IMR-90 (cell line): Measurements from ENCODE around the gene AKNA. TPM values are rescaled to one million over a fixed set of nuclear protein-coding genes. Genes with fewer than 3 reads are reported as not detected.

ENCODE experiments used
- ATAC-seq: fragments of 200-7000 bp; cut with Tn5 transposase; 2 replicates; pipeline ENCODE4 v1.9.1; 2020; ENCODE audit warnings: low read depth, mild to moderate bottlenecking, moderate library complexity
- BruUV-seq: library from RNA; stranded (reverse); fragments of 400-500 nt; replicated peaks from 2 replicates; lab custom pipeline; 2021; lab: Mats Ljungman, UMichigan
- CTCF ChIA-PET: fragments of 300-600 bp; formaldehyde crosslinking; extraction: SDS; loops from one replicate; lab custom pipeline; 2021; ENCODE audit warnings: antibody characterized with exemption; lab: Yijun Ruan, JAX
- POLR2A ChIA-PET: fragments of 300-600 bp; sonication (Branson Sonifier 250); formaldehyde crosslinking; loops from one replicate; lab custom pipeline; 2022; ENCODE audit warnings: antibody characterized with exemption; ENCODE audit not compliant: unreplicated experiment; lab: Charles Lee
- DNase-seq: peaks from one replicate; pipeline ENCODE4 v3.0.0; 2013
- H2AFZ ChIP-seq: replicated peaks from 2 replicates; pipeline ENCODE3; 2013; ENCODE audit warnings: low read length, mild to moderate bottlenecking; ENCODE audit not compliant: poor library complexity
- H2AK5ac ChIP-seq: 2 replicates; pipeline ENCODE4 v1.6.1; 2013; ENCODE audit warnings: low read depth, low read length, inconsistent platforms
- H2AK9ac ChIP-seq: replicated peaks from 2 replicates; pipeline ENCODE3; 2013; ENCODE audit warnings: mild to moderate bottlenecking, low read depth, low read length, moderate library complexity; ENCODE audit not compliant: poor library complexity
- H2BK120ac ChIP-seq: 2 replicates; pipeline ENCODE4 v1.6.1; 2013; ENCODE audit warnings: low read depth, low read length, inconsistent platforms
- H2BK15ac ChIP-seq: 3 replicates; pipeline ENCODE4 v1.6.1; 2013; ENCODE audit warnings: low read depth, low read length, inconsistent platforms
- H2BK20ac ChIP-seq: 2 replicates; pipeline ENCODE4 v1.6.1; 2013; ENCODE audit warnings: low read depth, mild to moderate bottlenecking, inconsistent platforms, low read length, moderate library complexity
- H2BK5ac ChIP-seq: 2 replicates; pipeline ENCODE4 v1.6.1; 2013; ENCODE audit warnings: mild to moderate bottlenecking, low read depth, low read length, inconsistent platforms; ENCODE audit not compliant: poor library complexity, severe bottlenecking
- H3K14ac ChIP-seq: replicated peaks from 2 replicates; pipeline ENCODE4 v1.6.1; 2013; ENCODE audit warnings: low read depth, low read length, inconsistent platforms
- H3K18ac ChIP-seq: 2 replicates; pipeline ENCODE4 v1.6.1; 2013; ENCODE audit warnings: low read depth, low read length, control low read depth
- H3K23ac ChIP-seq: 2 replicates; pipeline ENCODE4 v1.6.1; 2013; ENCODE audit warnings: low read depth, low read length, inconsistent platforms
- H3K27ac ChIP-seq: 2 replicates; pipeline ENCODE4 v1.5.1; 2013; ENCODE audit warnings: mild to moderate bottlenecking, control low read depth, low read length; ENCODE audit not compliant: insufficient read depth
- H3K27me3 ChIP-seq: 2 replicates; pipeline ENCODE4 v1.6.1; 2013; ENCODE audit warnings: low read length; ENCODE audit not compliant: control insufficient read depth, insufficient read depth
- H3K36me3 ChIP-seq: 2 replicates; pipeline ENCODE4 v1.6.1; 2013; ENCODE audit warnings: low read length, mixed read lengths; ENCODE audit not compliant: control insufficient read depth, insufficient read depth
- H3K4ac ChIP-seq: 2 replicates; pipeline ENCODE4 v1.6.1; 2013; ENCODE audit warnings: low read depth, low read length, inconsistent platforms
- H3K4me1 ChIP-seq: 2 replicates; pipeline ENCODE4 v1.6.1; 2013; ENCODE audit warnings: low read length, mixed read lengths; ENCODE audit not compliant: control insufficient read depth, insufficient read depth
- H3K4me2 ChIP-seq: 2 replicates; pipeline ENCODE4 v1.6.1; 2013; ENCODE audit warnings: low read depth, mild to moderate bottlenecking, control low read depth, low read length, moderate library complexity
- H3K4me3 ChIP-seq: 2 replicates; pipeline ENCODE4 v1.5.1; 2013; ENCODE audit warnings: low read depth, mild to moderate bottlenecking, control low read depth, low read length, moderate library complexity; ENCODE audit not compliant: insufficient read depth
- H3K56ac ChIP-seq: 2 replicates; pipeline ENCODE4 v1.6.1; 2013; ENCODE audit warnings: low read length, inconsistent platforms; ENCODE audit not compliant: insufficient read depth; ENCODE audit errors: extremely low read depth
- H3K79me1 ChIP-seq, 2 experiments: 2 replicates each; pipeline ENCODE4 v1.6.1; 2013; ENCODE audit warnings: low read length in 2 of 2, inconsistent platforms in 1 of 2, low read depth in 1 of 2
- H3K9ac ChIP-seq: 2 replicates; pipeline ENCODE4 v1.6.1; 2013; ENCODE audit warnings: low read depth, low read length, control low read depth
- H3K9me1 ChIP-seq: 2 replicates; pipeline ENCODE4 v1.6.1; 2013; ENCODE audit warnings: low read length, inconsistent platforms; ENCODE audit not compliant: insufficient read depth
- H3K9me3 ChIP-seq: 2 replicates; pipeline ENCODE4 v1.6.1; 2013; ENCODE audit warnings: low read length; ENCODE audit not compliant: control insufficient read depth, insufficient read depth
- H4K20me1 ChIP-seq: 2 replicates; pipeline ENCODE4 v1.6.1; 2013; ENCODE audit warnings: low read length, inconsistent platforms; ENCODE audit not compliant: insufficient read depth
- H4K5ac ChIP-seq: 2 replicates; pipeline ENCODE4 v1.6.1; 2013; ENCODE audit warnings: mild to moderate bottlenecking, low read depth, low read length, control low read depth
- H4K8ac ChIP-seq, 2 experiments: 2 replicates each; pipeline ENCODE4 v1.6.1; 2013; ENCODE audit warnings: low read depth in 2 of 2, low read length in 2 of 2, control low read depth in 1 of 2, inconsistent platforms in 1 of 2
- H4K91ac ChIP-seq: 2 replicates; pipeline ENCODE4 v1.6.1; 2013; ENCODE audit warnings: low read depth, low read length, inconsistent platforms; ENCODE audit not compliant: insufficient read depth
- CEBPB ChIP-seq: IDR thresholded peaks from 2 replicates; pipeline ENCODE4 v1.6.1; 2012; ENCODE audit warnings: low read depth, low read length, improper control_type of control experiment
- CHD1 ChIP-seq: IDR thresholded peaks from 2 replicates; pipeline ENCODE4 v1.6.1; 2012; ENCODE audit warnings: low read depth, low read length, improper control_type of control experiment
- FOS ChIP-seq: fragments of 150-350 bp; IDR thresholded peaks from 2 replicates; pipeline ENCODE4 v1.6.1; 2016; ENCODE audit warnings: low read depth, low read length
- MAFK ChIP-seq: IDR thresholded peaks from 2 replicates; pipeline ENCODE4 v1.6.1; 2012; ENCODE audit warnings: low read depth, low read length, improper control_type of control experiment
- MAZ ChIP-seq: IDR thresholded peaks from 2 replicates; pipeline ENCODE4 v1.6.1; 2012; ENCODE audit warnings: low read depth, mild to moderate bottlenecking, low read length, improper control_type of control experiment, moderate library complexity, borderline replicate concordance
- MXI1 ChIP-seq: IDR thresholded peaks from 2 replicates; pipeline ENCODE4 v1.6.1; 2012; ENCODE audit warnings: low read depth, mild to moderate bottlenecking, low read length, moderate library complexity, borderline replicate concordance
- POLR2A ChIP-seq: IDR thresholded peaks from 2 replicates; pipeline ENCODE4 v1.6.1; 2012; ENCODE audit warnings: mild to moderate bottlenecking, low read depth, low read length
- RAD21 ChIP-seq: IDR thresholded peaks from 2 replicates; pipeline ENCODE4 v1.6.1; 2012; ENCODE audit warnings: low read length, improper control_type of control experiment
- RCOR1 ChIP-seq: IDR thresholded peaks from 2 replicates; pipeline ENCODE4 v1.6.1; 2012; ENCODE audit warnings: mild to moderate bottlenecking, low read length, improper control_type of control experiment; ENCODE audit not compliant: insufficient replicate concordance
- SMC3 ChIP-seq: fragments of 150-350 bp; IDR thresholded peaks from 2 replicates; pipeline ENCODE4 v1.6.1; 2016; ENCODE audit warnings: low read depth, mild to moderate bottlenecking, antibody characterized with exemption, low read length, moderate library complexity
- WGBS, 2 experiments: methylation state at CpG; one replicate each; pipeline versions ENCODE4 v1.1.5 to v1.1.7; 2013; ENCODE audit warnings: missing lambda C conversion rate in 2 of 2; ENCODE audit not compliant: insufficient read length in 1 of 2; ENCODE audit errors: extremely low coverage in 2 of 2; 5-methylcytosine and 5-hydroxymethylcytosine counted together
- dilution Hi-C: fragments of 300-500 bp; cut with HindIII; formaldehyde crosslinking; loops from one replicate; pipeline ENCODE4 v1.14.3; 2018; ENCODE audit warnings: low sequenced_read_pairs; ENCODE audit not compliant: unreplicated experiment
- in situ Hi-C: fragments of 300-500 bp; cut with MboI; formaldehyde crosslinking; loops from 3 replicates; pipeline ENCODE4 v1.14.3; 2019; ENCODE audit warnings: low sequenced_read_pairs, inconsistent platforms, mixed read lengths
- intact Hi-C: fragments of 100-400 bp; cut with micrococcal nuclease; formaldehyde crosslinking; loops from 2 replicates; pipeline ENCODE4 v1.10.0; 2022
- polyA plus RNA-seq, 3 experiments: library from polyadenylated mRNA; depleted of rRNA; stranded (reverse); fragments of >200 nt; gene quantifications; 2 replicates each; pipeline ENCODE4 v1.2.3, GENCODE V29; 2012; ENCODE audit warnings: low replicate concordance in 1 of 3
- total RNA-seq: library from RNA; depleted of rRNA; stranded (reverse); fragments of >200 nt; gene quantifications from 2 replicates; pipeline ENCODE4 v1.2.3, GENCODE V29; 2012
- TF ChIP-seq, protein P1 (sequence below): conservative IDR thresholded peaks from 2 replicates; pipeline ENCODE4 v1.5.1; 2012; ENCODE audit warnings: mild to moderate bottlenecking, low read depth, low read length, improper control_type of control experiment
- TF ChIP-seq, protein P2 (sequence below): fragments of 150-350 bp; IDR thresholded peaks from 2 replicates; pipeline ENCODE4 v1.6.1; 2016; ENCODE audit warnings: low read depth, mild to moderate bottlenecking, low read length, moderate library complexity, borderline replicate concordance

Gene AKNA
- total and polyA plus RNA-seq, 2 of the 4 experiments (the other 2 are of a cell fraction), result 2.7 to 7.3 TPM

DNA sequence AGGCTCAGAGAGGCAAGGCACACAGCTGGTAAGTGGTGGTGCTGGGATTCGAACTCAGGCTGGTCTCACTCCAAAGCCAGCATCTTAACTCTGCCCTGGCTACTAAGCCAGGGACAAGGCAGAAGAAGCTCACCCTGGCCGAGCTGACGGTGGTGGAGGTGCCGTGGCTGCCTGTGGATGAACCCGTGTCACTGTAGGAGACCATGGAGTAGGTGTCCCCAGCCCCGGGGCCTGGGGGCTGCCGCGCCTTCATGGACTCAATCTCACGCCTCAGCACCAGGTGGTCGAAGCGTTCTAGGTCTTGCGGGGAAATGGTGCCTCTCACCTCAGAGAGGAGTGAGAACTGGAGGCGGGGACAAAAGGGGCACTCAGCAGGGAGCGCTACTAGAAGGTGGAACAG, 35.4 kb upstream of the AKNA start:
- Histone ChIP-seq H2AFZ (no peak overlapping the region), H3K18ac (no peak overlapping the region), H3K4ac (no peak overlapping the region), H2BK5ac (no peak overlapping the region), H3K56ac (no peak overlapping the region), H3K4me3 (no peak overlapping the region), H4K8ac (no peak overlapping the region), H3K9me1 (no peaks in the 10 kb centered on the region), H2BK20ac (no peak overlapping the region), H3K9me3 (no peaks in the 10 kb centered on the region), H4K91ac (no peak overlapping the region), H3K27ac (no peak overlapping the region), H4K20me1 (no peaks in the 10 kb centered on the region), H3K4me1 (no peaks in the 10 kb centered on the region), H3K14ac (no peak overlapping the region), H3K36me3 (no peaks in the 10 kb centered on the region), H3K9ac (no peak overlapping the region), H3K23ac (no peak overlapping the region), H2BK120ac (no peak overlapping the region), H4K5ac (no peak overlapping the region), H2AK9ac (no peak overlapping the region), H3K79me1 (no peaks in the 10 kb centered on the region), H3K27me3 (peaks cover 33% of the 10 kb centered on the region), H2AK5ac (no peak overlapping the region), H2BK15ac (no peak overlapping the region), H3K4me2 (no peak overlapping the region)
- TF ChIP-seq RCOR1, result no peak
- TF ChIP-seq RAD21, result no peak
- TF ChIP-seq CHD1, result no peak
- TF ChIP-seq POLR2A, result no peak
- no peak for TF ChIP-seq CEBPB
- no peak for TF ChIP-seq MAFK
- TF ChIP-seq SMC3, result no peak
- no peak for TF ChIP-seq FOS
- TF ChIP-seq, protein P1, sequence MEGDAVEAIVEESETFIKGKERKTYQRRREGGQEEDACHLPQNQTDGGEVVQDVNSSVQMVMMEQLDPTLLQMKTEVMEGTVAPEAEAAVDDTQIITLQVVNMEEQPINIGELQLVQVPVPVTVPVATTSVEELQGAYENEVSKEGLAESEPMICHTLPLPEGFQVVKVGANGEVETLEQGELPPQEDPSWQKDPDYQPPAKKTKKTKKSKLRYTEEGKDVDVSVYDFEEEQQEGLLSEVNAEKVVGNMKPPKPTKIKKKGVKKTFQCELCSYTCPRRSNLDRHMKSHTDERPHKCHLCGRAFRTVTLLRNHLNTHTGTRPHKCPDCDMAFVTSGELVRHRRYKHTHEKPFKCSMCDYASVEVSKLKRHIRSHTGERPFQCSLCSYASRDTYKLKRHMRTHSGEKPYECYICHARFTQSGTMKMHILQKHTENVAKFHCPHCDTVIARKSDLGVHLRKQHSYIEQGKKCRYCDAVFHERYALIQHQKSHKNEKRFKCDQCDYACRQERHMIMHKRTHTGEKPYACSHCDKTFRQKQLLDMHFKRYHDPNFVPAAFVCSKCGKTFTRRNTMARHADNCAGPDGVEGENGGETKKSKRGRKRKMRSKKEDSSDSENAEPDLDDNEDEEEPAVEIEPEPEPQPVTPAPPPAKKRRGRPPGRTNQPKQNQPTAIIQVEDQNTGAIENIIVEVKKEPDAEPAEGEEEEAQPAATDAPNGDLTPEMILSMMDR, result no peak
- TF ChIP-seq, protein P2, sequence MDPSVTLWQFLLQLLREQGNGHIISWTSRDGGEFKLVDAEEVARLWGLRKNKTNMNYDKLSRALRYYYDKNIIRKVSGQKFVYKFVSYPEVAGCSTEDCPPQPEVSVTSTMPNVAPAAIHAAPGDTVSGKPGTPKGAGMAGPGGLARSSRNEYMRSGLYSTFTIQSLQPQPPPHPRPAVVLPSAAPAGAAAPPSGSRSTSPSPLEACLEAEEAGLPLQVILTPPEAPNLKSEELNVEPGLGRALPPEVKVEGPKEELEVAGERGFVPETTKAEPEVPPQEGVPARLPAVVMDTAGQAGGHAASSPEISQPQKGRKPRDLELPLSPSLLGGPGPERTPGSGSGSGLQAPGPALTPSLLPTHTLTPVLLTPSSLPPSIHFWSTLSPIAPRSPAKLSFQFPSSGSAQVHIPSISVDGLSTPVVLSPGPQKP, result no peak
- no peak for TF ChIP-seq MAZ
- no peak for TF ChIP-seq MXI1
- in situ Hi-C loops (no loop called here), dilution Hi-C loops (no loop called here), intact Hi-C loops (no loop called here)
- no peak for DNase-seq
- WGBS, 2 experiments, result no CpG with 5 or more reads among the region's 14 CpGs
- POLR2A ChIA-PET, result interaction anchor here (0.7 kb wide), 1 partner anchor 438 kb away, joined by 3 read pairs; no protein-coding TSS in a partner anchor
- no peak for ATAC-seq
- BruUV-seq, result no TSS peak
- CTCF ChIA-PET, result no interaction called here
